ENCODE data around the gene C10orf95.

Gene C10orf95

GRCh38 chr10:102413806-102414561 lies 37.4 kb downstream of the C10orf95 start:
- no peak for DNase-seq

- DNase-seq, result peak; percentile 59 to 85
Observed at GRCh38 chr10:102413053-102413705, 38.2 kb downstream of the C10orf95 start.

DNA sequence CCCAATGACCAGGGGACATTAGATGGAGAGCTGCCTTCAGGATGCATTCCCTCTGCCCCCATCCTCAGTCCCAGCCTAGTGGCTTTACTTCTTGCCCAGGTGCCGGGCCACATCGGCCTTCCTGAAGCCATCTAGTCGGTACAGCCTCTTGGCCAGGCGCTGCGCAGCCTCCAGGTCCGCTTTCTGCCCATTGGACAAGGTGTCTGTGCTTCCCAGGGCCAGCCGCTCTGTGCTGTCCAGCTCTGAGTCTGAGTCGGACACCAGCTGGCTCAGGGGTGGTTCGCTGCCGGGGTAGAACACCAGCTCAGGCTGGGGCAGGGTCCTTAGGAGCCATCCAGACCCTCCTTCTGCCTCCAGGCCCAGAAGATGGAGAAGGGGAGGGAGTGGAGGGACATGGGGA lies 39.0 kb downstream of the C10orf95 start:
- DNase-seq, result no peak

DNA sequence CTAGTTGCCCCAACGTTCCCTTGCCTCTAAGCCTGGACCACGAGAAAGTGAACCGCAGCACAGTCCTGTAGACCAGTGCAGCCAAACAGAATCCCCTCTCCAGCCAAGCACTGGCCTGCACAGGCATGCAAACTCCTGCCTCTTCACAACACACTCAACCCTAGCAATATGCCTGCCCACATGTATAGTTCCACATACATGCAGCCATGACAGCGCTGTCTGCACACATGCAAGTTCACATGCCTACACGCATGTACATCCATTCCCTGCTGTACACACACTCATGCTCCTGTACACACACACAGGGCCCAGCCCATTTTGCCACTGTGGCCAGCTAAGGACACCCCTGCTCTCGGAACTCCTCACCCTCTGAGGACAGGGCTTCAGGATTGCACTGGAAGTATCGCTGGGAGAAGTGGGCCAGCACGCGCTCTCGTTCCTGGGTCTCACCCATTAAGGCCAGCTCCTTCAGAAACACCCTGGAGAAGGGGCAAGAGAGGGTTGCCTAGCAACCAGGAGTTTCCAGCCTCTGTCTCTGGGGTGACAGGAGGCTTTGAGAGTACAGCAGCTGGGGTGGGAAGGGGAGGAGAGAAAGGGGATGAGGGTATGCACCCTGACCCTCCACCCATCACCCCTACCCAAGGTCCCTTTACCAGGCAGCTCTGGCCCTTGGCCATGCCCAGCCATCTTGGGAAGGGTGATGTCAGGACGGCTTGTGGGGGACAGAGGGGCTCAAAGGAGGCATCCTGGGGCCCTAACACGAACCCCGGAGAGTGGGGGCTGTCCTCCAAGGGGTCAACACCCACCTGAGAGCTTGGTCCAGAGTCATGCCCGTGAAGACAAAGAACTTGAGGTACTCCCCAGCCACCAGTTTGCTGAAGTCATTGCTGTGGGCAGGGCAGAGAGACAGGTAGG lies 39.7 kb downstream of the C10orf95 start:
- no peak for DNase-seq

DNA sequence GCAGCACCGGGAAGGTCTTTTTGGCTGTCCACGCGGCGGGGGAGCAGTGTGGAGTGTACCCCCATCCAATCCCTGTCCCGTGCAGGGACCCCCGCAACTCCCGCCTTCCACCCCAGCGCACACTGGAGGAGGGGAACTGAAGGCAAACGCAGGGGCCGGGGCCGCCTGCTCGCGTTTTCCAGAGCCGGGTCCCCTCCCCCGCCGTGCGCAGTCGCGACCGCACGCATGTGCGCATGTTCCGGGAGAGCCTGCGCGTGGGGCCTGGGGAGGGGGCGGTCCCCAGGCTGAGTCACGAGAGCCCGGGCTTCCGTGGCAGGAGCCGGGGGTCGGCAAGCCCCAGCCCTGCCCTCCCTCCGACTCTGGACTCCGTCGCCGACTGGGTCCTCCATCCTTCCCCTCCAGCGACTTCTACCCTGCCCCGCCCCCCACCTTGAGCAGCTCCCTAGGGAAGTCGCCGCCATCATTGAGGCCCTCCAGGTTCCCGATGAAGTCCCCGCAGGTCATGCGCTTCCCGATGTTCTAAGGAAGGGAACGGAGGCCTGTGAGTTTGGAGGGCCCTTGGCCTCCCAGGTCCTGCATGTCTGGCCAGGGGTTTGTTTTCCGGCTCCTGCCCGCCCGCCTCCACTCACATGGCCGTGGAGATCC lies 40.8 kb downstream of the C10orf95 start:
- no peak for DNase-seq

DNA sequence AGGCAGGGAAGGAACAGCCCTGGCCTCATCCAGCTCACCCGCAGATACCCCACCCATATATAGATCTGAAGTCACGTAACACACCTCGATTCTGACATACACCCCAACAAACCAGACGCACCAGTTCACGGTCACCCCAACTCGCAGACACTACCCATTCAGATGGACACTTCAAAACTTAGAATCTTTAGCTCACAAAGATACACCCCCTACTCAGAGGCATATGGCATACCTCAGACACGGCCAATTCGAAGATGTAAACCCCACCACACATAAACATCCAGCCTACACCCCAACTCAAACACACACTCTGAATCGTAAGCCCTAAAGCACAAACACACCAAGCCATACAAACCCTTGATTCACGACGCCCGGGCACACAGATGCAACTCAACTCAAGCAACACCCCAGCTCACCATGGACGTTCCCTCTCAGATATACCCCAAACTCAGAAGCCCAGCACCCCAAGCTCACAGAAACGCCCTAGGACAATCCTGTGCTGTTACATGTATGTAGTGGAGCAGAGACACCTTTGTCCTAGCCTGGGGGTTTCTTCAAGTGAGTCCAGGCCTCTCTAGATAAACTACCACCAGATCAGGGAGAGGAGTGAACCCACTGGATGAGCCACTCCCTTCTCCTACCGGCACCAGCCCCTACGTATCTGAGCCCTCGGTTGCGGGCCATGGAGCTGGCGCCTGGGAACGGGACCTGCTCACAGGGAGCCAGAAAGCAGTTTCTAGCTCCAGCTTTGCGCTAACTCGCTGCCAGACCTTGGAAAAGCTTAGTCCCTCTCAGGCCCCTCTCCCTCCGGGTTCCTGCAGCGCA lies 41.5 kb downstream of the C10orf95 start:
- DNase-seq, result no peak

DNA sequence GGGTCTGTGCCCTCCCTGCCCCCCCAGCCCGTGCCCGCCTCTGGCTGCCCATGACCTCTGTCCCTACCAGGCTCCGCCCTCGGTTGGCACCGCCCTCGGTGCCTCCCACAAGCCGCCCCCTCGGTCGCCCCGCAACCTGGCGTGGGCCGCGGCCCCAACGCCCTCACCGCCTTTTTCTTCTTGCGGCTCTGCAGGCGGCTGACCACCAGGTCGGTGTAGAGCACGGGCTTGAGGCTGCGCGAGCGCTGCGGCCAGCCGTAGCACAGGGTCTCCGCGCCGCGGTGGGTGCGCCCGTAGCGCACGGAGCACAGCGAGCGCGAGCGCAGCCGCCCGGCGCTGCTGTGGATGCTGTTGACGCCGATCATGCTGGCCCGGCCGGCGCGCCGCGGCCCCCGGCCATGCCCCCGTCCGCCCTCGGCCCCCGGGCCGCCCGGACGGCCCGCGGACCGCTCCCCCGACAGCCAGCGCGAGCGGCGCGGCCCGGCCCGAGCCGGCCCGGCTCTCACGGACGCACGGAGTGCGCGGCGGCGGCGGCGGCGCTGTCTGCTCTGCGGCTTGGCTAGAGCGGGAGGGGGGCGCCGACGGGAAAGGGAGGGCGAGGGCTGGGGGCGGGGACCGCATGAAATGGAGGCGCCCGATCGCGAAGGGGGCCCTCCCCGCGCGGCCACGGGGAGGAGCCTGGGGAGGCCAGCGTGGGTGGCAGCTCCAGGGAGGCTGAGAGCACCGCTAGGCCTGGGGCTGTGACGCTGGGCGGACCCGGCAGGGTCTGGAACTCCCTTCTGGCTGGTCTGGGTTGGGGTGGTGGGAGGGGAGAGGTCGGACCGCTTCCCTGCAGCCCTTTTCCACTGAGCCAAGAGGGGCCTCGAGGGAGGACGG lies 42.4 kb downstream of the C10orf95 start:
- no peak for DNase-seq

- DNase-seq, result no peak
Observed at GRCh38 chr10:102408131-102408727, 43.1 kb downstream of the C10orf95 start.

DNA sequence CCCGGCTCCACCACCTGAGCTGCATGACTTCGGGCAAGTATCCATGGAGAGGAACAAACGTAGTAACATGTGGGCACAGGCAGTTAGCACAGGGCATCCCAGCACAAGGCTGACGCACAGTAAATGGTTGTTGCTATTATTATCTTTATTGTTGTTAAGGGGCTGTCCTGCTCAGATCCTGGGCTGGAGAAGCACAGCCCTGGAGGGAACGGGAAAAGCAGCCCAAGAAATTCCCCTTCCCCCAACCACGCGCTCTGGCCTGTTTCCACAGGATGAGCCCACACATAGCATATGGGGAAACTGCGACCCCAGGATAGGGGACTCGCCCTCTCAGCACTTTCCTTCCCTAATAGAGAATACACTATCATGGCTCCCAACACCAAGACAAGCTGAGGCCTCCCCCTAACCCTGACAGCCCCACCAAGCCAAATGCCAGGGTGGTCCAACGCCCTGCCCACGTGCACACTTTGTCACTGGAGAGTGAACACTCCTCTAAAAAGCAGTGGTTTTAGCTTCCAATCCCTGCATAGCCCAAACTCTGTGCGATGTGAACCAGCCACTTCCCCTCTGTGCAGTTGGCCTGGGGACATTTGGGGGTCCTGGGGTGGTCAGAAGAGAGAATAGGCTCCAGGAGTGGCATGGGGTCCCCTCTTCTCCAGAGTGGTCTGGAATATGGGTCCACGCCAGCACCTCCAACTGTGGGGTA lies 43.8 kb downstream of the C10orf95 start:
- DNase-seq, result no peak

DNA sequence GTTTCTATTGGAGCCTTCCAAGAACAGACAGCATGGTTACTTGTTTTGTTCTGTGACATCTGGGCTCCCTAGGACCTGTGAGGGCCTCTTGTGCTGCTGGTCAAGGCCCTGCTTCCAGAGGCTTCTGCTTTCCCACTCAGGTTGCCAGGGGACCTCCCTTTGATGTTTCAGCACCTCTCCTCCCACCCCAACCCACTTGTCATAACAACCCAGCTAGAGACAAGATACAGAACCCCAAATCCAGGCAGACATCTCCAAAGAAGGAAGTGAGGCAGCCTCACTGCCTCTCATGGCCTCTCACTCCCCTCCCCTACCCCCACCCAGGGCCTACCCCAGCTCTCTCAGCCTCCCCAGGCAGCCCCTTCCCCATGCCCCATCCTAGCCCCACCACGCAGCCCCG lies 44.5 kb downstream of the C10orf95 start:
- DNase-seq, result no peak

- DNase-seq, result no peak
Observed at GRCh38 chr10:102405632-102406031, 45.7 kb downstream of the C10orf95 start.

- no peak for DNase-seq
Observed at GRCh38 chr10:102405108-102405571, 46.2 kb downstream of the C10orf95 start.

GRCh38 chr10:102404361-102405107 lies 46.8 kb downstream of the C10orf95 start:
- DNase-seq, result no peak

DNA sequence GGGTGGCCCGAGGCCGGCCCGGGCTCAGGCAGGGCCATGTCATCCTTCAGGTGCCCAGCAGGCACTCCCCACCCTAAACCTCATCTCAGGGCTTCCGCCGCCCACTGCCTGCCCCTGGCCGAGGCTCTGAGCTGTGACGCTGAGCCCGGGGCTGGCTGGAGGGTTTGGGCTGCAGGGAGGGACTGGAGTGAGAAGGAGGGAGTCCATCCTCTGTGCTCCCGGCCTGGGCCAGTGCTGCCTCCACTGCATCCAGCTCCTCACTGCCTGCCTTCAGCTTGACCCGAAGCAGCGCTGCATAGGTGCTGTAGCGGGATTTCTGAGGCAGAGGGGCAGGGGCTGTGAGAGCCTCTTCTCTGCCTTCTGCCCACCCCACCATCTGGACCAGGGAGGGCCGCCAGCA lies 48.2 kb downstream of the C10orf95 start:
- DNase-seq, result no peak

GRCh38 chr10:102402512-102402896 lies 48.8 kb downstream of the C10orf95 start:
- no peak for DNase-seq

GRCh38 chr10:102401735-102402511 lies 49.4 kb downstream of the C10orf95 start:
- no peak for DNase-seq

DNA sequence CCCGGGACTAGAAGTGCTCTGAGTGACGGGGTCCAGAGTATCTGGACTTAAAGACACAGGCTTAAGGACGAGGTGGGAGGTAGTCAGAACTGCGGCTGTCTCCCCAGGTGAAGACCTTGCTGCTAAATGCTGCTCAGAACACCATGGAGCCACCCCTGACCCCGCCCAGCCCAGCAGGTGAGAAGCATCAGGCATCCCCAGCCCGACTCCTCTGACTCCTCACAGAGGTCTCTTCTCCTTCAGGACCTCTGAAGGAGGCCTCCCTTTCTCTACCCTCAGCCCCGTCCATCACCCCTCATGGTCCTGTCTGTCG lies 50.0 kb downstream of the C10orf95 start:
- DNase-seq, result no peak

DNA sequence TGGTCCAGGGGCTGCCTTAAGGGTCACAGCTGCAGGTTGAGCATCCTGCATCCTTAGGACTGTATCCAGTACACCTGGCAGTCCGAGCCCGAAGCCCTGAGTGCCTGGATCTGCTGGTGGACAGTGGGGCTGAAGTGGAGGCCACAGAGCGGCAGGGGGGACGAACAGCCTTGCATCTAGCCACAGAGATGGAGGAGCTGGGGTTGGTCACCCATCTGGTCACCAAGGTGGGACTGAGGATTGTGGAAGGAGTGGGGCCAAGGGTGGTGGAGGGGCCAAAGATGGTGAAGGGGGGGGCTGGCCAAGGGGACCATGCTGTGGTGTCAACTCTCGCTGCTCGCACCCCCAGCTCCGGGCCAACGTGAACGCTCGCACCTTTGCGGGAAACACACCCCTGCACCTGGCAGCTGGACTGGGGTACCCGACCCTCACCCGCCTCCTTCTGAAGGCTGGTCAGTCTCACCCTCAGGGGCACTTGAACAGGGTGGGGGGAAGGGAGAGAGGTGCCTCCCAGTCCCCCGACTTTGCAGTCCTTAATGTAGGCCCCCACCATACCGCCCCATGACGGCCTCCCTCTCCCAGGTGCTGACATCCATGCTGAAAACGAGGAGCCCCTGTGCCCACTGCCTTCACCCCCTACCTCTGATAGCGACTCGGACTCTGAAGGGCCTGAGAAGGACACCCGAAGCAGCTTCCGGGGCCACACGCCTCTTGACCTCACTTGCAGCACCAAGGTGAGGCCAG lies 50.6 kb downstream of the C10orf95 start:
- no peak for DNase-seq
